OCI-M2 (cell line): ENCODE measurements around the gene PLCL2.

Source experiments
- DNase-seq: peaks from one replicate; lab custom pipeline; 2025; ENCODE audit not compliant: unreplicated experiment; lab: John Stamatoyannopoulos, UW

The PLCL2 gene

GRCh38 chr3:16884748-16885592 is at the start of gene PLCL2:
Gene PLCL2 (plus strand): TSS chr3:16884955. CDS start chr3:16885040, 85 bp downstream.
- no peak for DNase-seq

GRCh38 chr3:16836505-16837237 is 48.1 kb upstream of the PLCL2 start:
- no peak for DNase-seq

GRCh38 chr3:16837602-16838001 is 47.2 kb upstream of the PLCL2 start:
- no peak for DNase-seq

- no peak for DNase-seq
Measured at GRCh38 chr3:16838561-16838960, 46.2 kb upstream of the PLCL2 start.

GRCh38 chr3:16839271-16840100 is 45.3 kb upstream of the PLCL2 start:
- no peak for DNase-seq

GRCh38 chr3:16840101-16840424 is 44.7 kb upstream of the PLCL2 start:
- no peak for DNase-seq

- no peak for DNase-seq
Measured at GRCh38 chr3:16841041-16841753, 43.6 kb upstream of the PLCL2 start.

GRCh38 chr3:16841904-16842271 is 42.9 kb upstream of the PLCL2 start:
- no peak for DNase-seq

GRCh38 chr3:16842272-16843270 is 42.2 kb upstream of the PLCL2 start:
- no peak for DNase-seq

GRCh38 chr3:16844222-16844621 is 40.5 kb upstream of the PLCL2 start:
- DNase-seq = no peak

- no peak for DNase-seq
Measured at GRCh38 chr3:16844791-16845190, 40.0 kb upstream of the PLCL2 start.

GRCh38 chr3:16846373-16847080 is 38.2 kb upstream of the PLCL2 start:
- DNase-seq = no peak

GRCh38 chr3:16848007-16848406 is 36.7 kb upstream of the PLCL2 start:
- no peak for DNase-seq

GRCh38 chr3:16849229-16849628 is 35.5 kb upstream of the PLCL2 start:
- no peak for DNase-seq

GRCh38 chr3:16849795-16850194 is 35.0 kb upstream of the PLCL2 start:
- DNase-seq = no peak

GRCh38 chr3:16855497-16855896 is 29.3 kb upstream of the PLCL2 start:
- DNase-seq = no peak

GRCh38 chr3:16860234-16860633 is 24.5 kb upstream of the PLCL2 start:
- DNase-seq = no peak

- DNase-seq = no peak
Measured at GRCh38 chr3:16861432-16861831, 23.3 kb upstream of the PLCL2 start.

- no peak for DNase-seq
Measured at GRCh38 chr3:16864610-16865313, 20.0 kb upstream of the PLCL2 start.
